ENCODE results near the gene GNLY.

DNA sequence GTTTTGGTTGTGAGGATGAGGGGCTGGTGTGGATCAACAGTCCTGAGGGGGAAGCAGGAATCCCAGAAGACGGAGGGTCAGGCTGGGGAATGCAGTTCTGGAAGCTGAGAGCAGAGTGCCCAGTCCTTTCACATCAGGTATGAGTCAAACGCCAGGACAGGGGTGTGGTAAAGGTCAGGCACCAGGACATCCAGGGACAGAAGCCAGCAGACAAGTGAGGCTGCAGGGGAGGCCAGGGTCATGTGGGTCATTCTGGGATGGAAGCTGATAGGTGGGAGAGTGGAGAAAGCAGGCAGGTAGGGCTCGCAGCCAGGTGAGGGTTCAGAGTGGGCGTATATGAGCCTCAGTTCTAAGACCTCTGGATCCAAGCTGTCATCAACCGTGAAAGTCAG, 12.8 kb upstream of the GNLY start:
- TF ChIP-seq, protein P1, sequence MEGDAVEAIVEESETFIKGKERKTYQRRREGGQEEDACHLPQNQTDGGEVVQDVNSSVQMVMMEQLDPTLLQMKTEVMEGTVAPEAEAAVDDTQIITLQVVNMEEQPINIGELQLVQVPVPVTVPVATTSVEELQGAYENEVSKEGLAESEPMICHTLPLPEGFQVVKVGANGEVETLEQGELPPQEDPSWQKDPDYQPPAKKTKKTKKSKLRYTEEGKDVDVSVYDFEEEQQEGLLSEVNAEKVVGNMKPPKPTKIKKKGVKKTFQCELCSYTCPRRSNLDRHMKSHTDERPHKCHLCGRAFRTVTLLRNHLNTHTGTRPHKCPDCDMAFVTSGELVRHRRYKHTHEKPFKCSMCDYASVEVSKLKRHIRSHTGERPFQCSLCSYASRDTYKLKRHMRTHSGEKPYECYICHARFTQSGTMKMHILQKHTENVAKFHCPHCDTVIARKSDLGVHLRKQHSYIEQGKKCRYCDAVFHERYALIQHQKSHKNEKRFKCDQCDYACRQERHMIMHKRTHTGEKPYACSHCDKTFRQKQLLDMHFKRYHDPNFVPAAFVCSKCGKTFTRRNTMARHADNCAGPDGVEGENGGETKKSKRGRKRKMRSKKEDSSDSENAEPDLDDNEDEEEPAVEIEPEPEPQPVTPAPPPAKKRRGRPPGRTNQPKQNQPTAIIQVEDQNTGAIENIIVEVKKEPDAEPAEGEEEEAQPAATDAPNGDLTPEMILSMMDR (IDR thresholded peaks at IDR 0.05; ENCODE audit: extremely low read depth in 1 of 2, insufficient read depth in 1 of 2, low read depth in 1 of 2, low read length in 2 of 2): no peak
- TF ChIP-seq POLR2AphosphoS5 (IDR thresholded peaks at IDR 0.05; ENCODE audit: insufficient read depth, low read depth, low read length): no peak
- no peak for TF ChIP-seq POLR2A (IDR thresholded peaks at IDR 0.05; ENCODE audit: low read depth, low read length)
- TF ChIP-seq EZH2 (IDR thresholded peaks at IDR 0.05; ENCODE audit: borderline replicate concordance, low read depth, low read length, severe bottlenecking): no peak

Data from endothelial cell of umbilical vein (primary cell).